H1 (cell line): ENCODE data around the gene MYPN. TPM values are rescaled to one million over a fixed set of nuclear protein-coding genes. Genes with fewer than 3 reads are reported as not detected.

Experiments
- CTCF ChIA-PET: fragments of 300-600 bp; sonication (Branson Sonifier 250); formaldehyde crosslinking; loops from one replicate; lab custom pipeline; 2021; ENCODE audit not compliant: partially characterized antibody; lab: Charles Lee
- POLR2A ChIA-PET: fragments of 300-600 bp; sonication (Branson Sonifier 250); formaldehyde crosslinking; loops from one replicate; lab custom pipeline; 2021; ENCODE audit warnings: inconsistent platforms; ENCODE audit not compliant: partially characterized antibody; lab: Charles Lee
- DNase-seq, 2 experiments: peaks; one replicate each; pipeline versions ENCODE4 v3.0.0 to v3.0.0-alpha.2; 2010 to 2022; ENCODE audit warnings: low spot score in 2 of 2, low read depth in 1 of 2, mixed read lengths in 1 of 2
- FAIRE-seq: peaks from 2 replicates; lab custom pipeline; 2011; peaks lifted over from hg19 to GRCh38; lab: Jason Lieb, UNC
- H2AFZ ChIP-seq: 2 replicates; pipeline ENCODE4 v1.8.1; 2012; ENCODE audit warnings: low read length, inconsistent platforms
- H2AK5ac ChIP-seq: 2 replicates; pipeline ENCODE4 v1.6.1; 2013; ENCODE audit warnings: low read depth, low read length
- H2BK120ac ChIP-seq: replicated peaks from 2 replicates; pipeline ENCODE3; 2013; ENCODE audit warnings: low read depth, low read length, inconsistent platforms
- H2BK12ac ChIP-seq: 2 replicates; pipeline ENCODE4 v1.6.1; 2013; ENCODE audit warnings: low read depth, low read length
- H2BK15ac ChIP-seq: 2 replicates; pipeline ENCODE4 v1.6.1; 2013; ENCODE audit warnings: low read length
- H2BK20ac ChIP-seq: 2 replicates; pipeline ENCODE4 v1.6.1; 2013; ENCODE audit warnings: low read length
- H2BK5ac ChIP-seq: 2 replicates; pipeline ENCODE4 v1.6.1; 2013; ENCODE audit warnings: low read depth, low read length
- H3K14ac ChIP-seq: 2 replicates; pipeline ENCODE4 v1.6.1; 2013; ENCODE audit warnings: inconsistent platforms; ENCODE audit not compliant: insufficient read length
- H3K18ac ChIP-seq: 2 replicates; pipeline ENCODE4 v1.6.1; 2013; ENCODE audit warnings: low read length; ENCODE audit errors: extremely low read depth
- H3K23ac ChIP-seq: 2 replicates; pipeline ENCODE4 v1.6.1; 2013; ENCODE audit warnings: inconsistent platforms; ENCODE audit not compliant: insufficient read length
- H3K23me2 ChIP-seq: 2 replicates; pipeline ENCODE4 v1.6.1; 2013; ENCODE audit warnings: low read depth, low read length
- H3K27ac ChIP-seq: 2 replicates; pipeline ENCODE4 v1.6.1; 2011; ENCODE audit warnings: low read depth, low read length, inconsistent platforms
- H3K27me3 ChIP-seq, 4 experiments: replicated peaks in 1 of 4; 1 replicate in 1 of 4; 2 replicates in 3 of 4; pipeline versions ENCODE4 v1.6.1 to v1.8.1; 2011 to 2013; ENCODE audit warnings: low read length in 3 of 4, mild to moderate bottlenecking in 3 of 4, inconsistent platforms in 2 of 4, mixed read lengths in 2 of 4, moderate library complexity in 1 of 4; ENCODE audit not compliant: control insufficient read depth in 3 of 4, insufficient read depth in 3 of 4; ENCODE audit errors: extremely low read depth in 1 of 4
- H3K36me3 ChIP-seq, 4 experiments: 2 replicates each; pipeline versions ENCODE4 v1.6.1 to v1.8.1; 2011 to 2013; ENCODE audit warnings: mild to moderate bottlenecking in 4 of 4, low read length in 3 of 4, moderate library complexity in 2 of 4, control low read depth in 1 of 4, inconsistent platforms in 1 of 4; ENCODE audit not compliant: insufficient read depth in 4 of 4, control insufficient read depth in 2 of 4
- H3K4ac ChIP-seq: replicated peaks from 2 replicates; pipeline ENCODE3; 2013; ENCODE audit warnings: low read length, low read depth, mixed read lengths, inconsistent platforms; ENCODE audit not compliant: insufficient read length
- H3K4me1 ChIP-seq, 4 experiments: replicated peaks in 1 of 4; 1 replicate in 1 of 4; 2 replicates in 3 of 4; pipeline versions ENCODE4 v1.6.1 to v1.8.1; 2011 to 2013; ENCODE audit warnings: low read length in 3 of 4, inconsistent platforms in 2 of 4, mixed read lengths in 1 of 4; ENCODE audit not compliant: insufficient read depth in 4 of 4, control insufficient read depth in 3 of 4
- H3K4me2 ChIP-seq, 2 experiments: 2 replicates each; pipeline versions ENCODE4 v1.6.1 to v1.8.1; 2011 to 2013; ENCODE audit warnings: low read depth in 2 of 2, low read length in 2 of 2, control low read depth in 1 of 2, inconsistent platforms in 1 of 2, mild to moderate bottlenecking in 1 of 2; ENCODE audit not compliant: insufficient read depth in 1 of 2
- H3K4me3 ChIP-seq, 4 experiments: fragments of 200-600, 300-600 bp in 1 of 4; sonication (generic), shearing (Covaris generic), sonication (Bioruptor Twin) in 1 of 4; 2 replicates each; pipeline versions ENCODE4 v1.5.1 to v1.8.1; 2011 to 2016; ENCODE audit warnings: low read length in 4 of 4, low read depth in 3 of 4, control low read depth in 2 of 4, inconsistent platforms in 2 of 4, mild to moderate bottlenecking in 2 of 4, mixed read lengths in 1 of 4, moderate library complexity in 1 of 4; ENCODE audit not compliant: insufficient read depth in 2 of 4; ENCODE audit errors: extremely low read depth in 1 of 4
- H3K56ac ChIP-seq: replicated peaks from 2 replicates; pipeline ENCODE3; 2013; ENCODE audit warnings: low read depth, mild to moderate bottlenecking, mixed read lengths, low read length, inconsistent platforms; ENCODE audit not compliant: insufficient read length
- H3K79me1 ChIP-seq: 2 replicates; pipeline ENCODE4 v1.6.1; 2013; ENCODE audit warnings: low read depth, low read length, control low read depth
- H3K79me2 ChIP-seq, 2 experiments: 2 replicates each; pipeline versions ENCODE4 v1.6.1 to v1.8.1; 2012 to 2013; ENCODE audit warnings: low read length in 2 of 2, mild to moderate bottlenecking in 2 of 2, inconsistent platforms in 1 of 2; ENCODE audit not compliant: insufficient read depth in 2 of 2, control insufficient read depth in 1 of 2
- H3K9ac ChIP-seq, 4 experiments: replicated peaks in 1 of 4; 1 replicate in 1 of 4; 2 replicates in 3 of 4; pipeline versions ENCODE4 v1.6.1 to v1.8.1; 2011 to 2013; ENCODE audit warnings: low read depth in 3 of 4, low read length in 3 of 4, control low read depth in 2 of 4, mild to moderate bottlenecking in 2 of 4, moderate library complexity in 2 of 4, inconsistent platforms in 1 of 4; ENCODE audit errors: extremely low read depth in 1 of 4
- H3K9me3 ChIP-seq, 2 experiments: 2 replicates each; pipeline versions ENCODE4 v1.6.1 to v1.8.1; 2012 to 2013; ENCODE audit warnings: mild to moderate bottlenecking in 2 of 2, moderate library complexity in 2 of 2, control low read depth in 1 of 2, inconsistent platforms in 1 of 2, low read depth in 1 of 2, low read length in 1 of 2, mixed read lengths in 1 of 2; ENCODE audit not compliant: insufficient read depth in 2 of 2
- H4K20me1 ChIP-seq, 2 experiments: replicated peaks in 1 of 2; 2 replicates each; pipeline versions ENCODE3 to v1.8.1; 2011 to 2013; ENCODE audit warnings: inconsistent platforms in 2 of 2, low read length in 2 of 2, mild to moderate bottlenecking in 1 of 2; ENCODE audit not compliant: insufficient read depth in 2 of 2, control insufficient read depth in 1 of 2
- H4K5ac ChIP-seq: 2 replicates; pipeline ENCODE4 v1.6.1; 2013; ENCODE audit warnings: low read length, low read depth, mixed read lengths, inconsistent platforms; ENCODE audit not compliant: insufficient read length
- H4K8ac ChIP-seq: 2 replicates; pipeline ENCODE4 v1.8.0; 2013; ENCODE audit warnings: mild to moderate bottlenecking, moderate library complexity, low read length, inconsistent platforms; ENCODE audit not compliant: insufficient read depth; ENCODE audit errors: extremely low read depth
- H4K91ac ChIP-seq: replicated peaks from 2 replicates; pipeline ENCODE3; 2013; ENCODE audit warnings: low read length, mixed read lengths, inconsistent platforms; ENCODE audit not compliant: insufficient read length
- CREB1 ChIP-seq: IDR thresholded peaks from 2 replicates; pipeline ENCODE4 v1.6.1; 2012; ENCODE audit warnings: inconsistent platforms
- SIRT6 ChIP-seq: IDR thresholded peaks from one replicate; pipeline ENCODE4 v1.7.1; 2012; ENCODE audit warnings: low read length, inconsistent platforms
- WGBS, 2 experiments: shearing (Covaris generic) in 1 of 2; methylation state at CpG; one replicate each; pipeline versions ENCODE4 v1.1.6 to v1.1.7; 2013 to 2015; ENCODE audit warnings: low lambda C conversion rate in 2 of 2, mixed read lengths in 2 of 2, inconsistent platforms in 1 of 2, low coverage in 1 of 2, missing lambda C conversion rate in 1 of 2; ENCODE audit not compliant: insufficient replicate concordance in 2 of 2, insufficient coverage in 1 of 2, insufficient read length in 1 of 2; ENCODE audit errors: extremely low coverage in 1 of 2, missing lambda C conversion rate in 1 of 2; 5-methylcytosine and 5-hydroxymethylcytosine counted together
- polyA plus RNA-seq, 7 experiments: library from polyadenylated mRNA; depleted of rRNA in 3 of 7; stranded (reverse) in 5 of 7; unstranded in 2 of 7; fragments of >200 nt in 5 of 7; fragments of 200-250 nt in 2 of 7; gene quantifications; 1 replicate in 5 of 7; 2 replicates in 1 of 7; 4 replicates in 1 of 7; pipeline versions ENCODE4 v1.2.1 to v1.2.3, GENCODE V29; 2011 to 2013; ENCODE audit warnings: missing spikeins in 2 of 7, mixed read lengths in 2 of 7
- total RNA-seq: library from RNA; stranded (reverse); fragmentation: NEBNext Ultra II Directional; extraction: Animal tissue kit (Norgen Biotek cat#: 25700); gene quantifications from 2 replicates; pipeline ENCODE4 v1.2.1, GENCODE V29; 2021

MYPN gene
- total and polyA plus RNA-seq, 2 of the 8 experiments (the other 6 are each of a cell fraction or from before 2014, with no cell fraction given) = not detected

GRCh38 chr10:68084469-68084868, 24.8 kb upstream of the MYPN start:
- Histone ChIP-seq H3K9ac (no peak overlapping the region), H4K8ac (no peak overlapping the region), H2BK5ac (no peak overlapping the region), H3K79me1 (no peaks in the 10 kb centered on the region), H2BK15ac (no peak overlapping the region), H3K4me3 (no peak overlapping the region), H2AFZ (no peak overlapping the region), H3K9me3 (no peaks in the 10 kb centered on the region), H2AK5ac (no peak overlapping the region), H2BK12ac (no peak overlapping the region), H3K36me3 (no peaks in the 10 kb centered on the region), H3K79me2 (no peaks in the 10 kb centered on the region), H4K91ac (no peak overlapping the region), H3K27me3 (no peaks in the 10 kb centered on the region), H3K4ac (no peak overlapping the region), H3K18ac (no peak overlapping the region), H3K23ac (no peak overlapping the region), H2BK120ac (no peak overlapping the region), H3K14ac (no peak overlapping the region), H4K5ac (no peak overlapping the region), H3K23me2 (no peaks in the 10 kb centered on the region), H3K4me1 (peaks cover 0 to 9% (median 0%) of the 10 kb centered on the region in 4 experiments; a peak in 2 of 7 replicates), H3K56ac (no peak overlapping the region), H3K4me2 (no peak overlapping the region), H4K20me1 (no peaks in the 10 kb centered on the region), H2BK20ac (no peak overlapping the region), H3K27ac (no peak overlapping the region)
- ChIA-PET CTCF (interaction anchor here (0.7 to 7.5 kb wide), 3 partner anchors 38 to 296 kb away, joined by 3 to 49 read pairs (median 3); no protein-coding TSS in a partner anchor), POLR2A (no interaction called here)
- DNase-seq = no peak
- 92% methylated on average over 4 of the region's 4 CpGs; no CpG with 5 or more reads in 1 of the 2 experiments for WGBS, 2 experiments
- FAIRE-seq = no peak
- TF ChIP-seq CREB1 = no peak
- no peak for TF ChIP-seq SIRT6
